Measurements from ENCODE around the gene LAMC3.

DNA sequence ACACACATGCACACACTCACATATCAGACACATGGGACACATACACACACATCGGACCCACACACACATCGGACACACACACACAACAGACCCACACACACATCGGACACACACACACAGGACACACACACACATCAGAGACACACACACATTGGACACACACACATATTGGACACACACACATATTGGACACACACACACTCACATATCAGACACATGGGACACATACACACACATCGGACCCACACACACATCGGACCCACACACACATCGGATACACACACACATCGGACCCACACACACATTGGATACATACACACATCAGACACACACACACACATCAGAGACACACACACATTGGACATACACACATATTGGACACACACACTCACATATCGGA lies 12.8 kb upstream of the LAMC3 start:
- TF ChIP-seq, protein P1, sequence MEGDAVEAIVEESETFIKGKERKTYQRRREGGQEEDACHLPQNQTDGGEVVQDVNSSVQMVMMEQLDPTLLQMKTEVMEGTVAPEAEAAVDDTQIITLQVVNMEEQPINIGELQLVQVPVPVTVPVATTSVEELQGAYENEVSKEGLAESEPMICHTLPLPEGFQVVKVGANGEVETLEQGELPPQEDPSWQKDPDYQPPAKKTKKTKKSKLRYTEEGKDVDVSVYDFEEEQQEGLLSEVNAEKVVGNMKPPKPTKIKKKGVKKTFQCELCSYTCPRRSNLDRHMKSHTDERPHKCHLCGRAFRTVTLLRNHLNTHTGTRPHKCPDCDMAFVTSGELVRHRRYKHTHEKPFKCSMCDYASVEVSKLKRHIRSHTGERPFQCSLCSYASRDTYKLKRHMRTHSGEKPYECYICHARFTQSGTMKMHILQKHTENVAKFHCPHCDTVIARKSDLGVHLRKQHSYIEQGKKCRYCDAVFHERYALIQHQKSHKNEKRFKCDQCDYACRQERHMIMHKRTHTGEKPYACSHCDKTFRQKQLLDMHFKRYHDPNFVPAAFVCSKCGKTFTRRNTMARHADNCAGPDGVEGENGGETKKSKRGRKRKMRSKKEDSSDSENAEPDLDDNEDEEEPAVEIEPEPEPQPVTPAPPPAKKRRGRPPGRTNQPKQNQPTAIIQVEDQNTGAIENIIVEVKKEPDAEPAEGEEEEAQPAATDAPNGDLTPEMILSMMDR (IDR thresholded peaks at IDR 0.05; ENCODE audit: low read depth, low read length), result no peak
- no peak for TF ChIP-seq POLR2A (IDR thresholded peaks at IDR 0.05; ENCODE audit: extremely low read depth, insufficient read length)
- TF ChIP-seq, protein P2, sequence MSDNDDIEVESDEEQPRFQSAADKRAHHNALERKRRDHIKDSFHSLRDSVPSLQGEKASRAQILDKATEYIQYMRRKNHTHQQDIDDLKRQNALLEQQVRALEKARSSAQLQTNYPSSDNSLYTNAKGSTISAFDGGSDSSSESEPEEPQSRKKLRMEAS (IDR thresholded peaks at IDR 0.05; ENCODE audit: low read depth, low read length), result no peak
